Muscle of leg (tissue), 11 donors: ENCODE data around the gene TBC1D22A. TPM values are rescaled to one million over a fixed set of nuclear protein-coding genes. Genes with fewer than 3 reads are reported as not detected.

ENCODE experiments used
- DNase-seq: peaks from one replicate; pipeline ENCODE4 v3.0.0; 2013
- H3K27ac ChIP-seq: one replicate; pipeline ENCODE4 v1.5.1; 2013; ENCODE audit warnings: mild to moderate bottlenecking, low read length, control low read depth
- H3K27me3 ChIP-seq: one replicate; pipeline ENCODE4 v1.6.1; 2013; ENCODE audit warnings: low read length; ENCODE audit not compliant: control insufficient read depth, insufficient read depth
- H3K36me3 ChIP-seq: one replicate; pipeline ENCODE4 v1.6.1; 2013; ENCODE audit warnings: low read length; ENCODE audit not compliant: control insufficient read depth, insufficient read depth
- H3K4me1 ChIP-seq: one replicate; pipeline ENCODE4 v1.6.1; 2013; ENCODE audit warnings: low read length; ENCODE audit not compliant: control insufficient read depth, insufficient read depth
- H3K4me3 ChIP-seq: one replicate; pipeline ENCODE4 v1.5.1; 2013; ENCODE audit warnings: low read length, control low read depth
- H3K9me3 ChIP-seq: replicated peaks from 2 replicates; pipeline ENCODE4 v1.6.1; 2013; ENCODE audit warnings: low read depth, low read length; ENCODE audit not compliant: control insufficient read depth
- WGBS: methylation state at CpG from one replicate; pipeline ENCODE4 v1.1.5; 2013; ENCODE audit warnings: missing lambda C conversion rate; ENCODE audit not compliant: insufficient coverage; 5-methylcytosine and 5-hydroxymethylcytosine counted together
- polyA plus RNA-seq, 8 donors: library from polyadenylated mRNA; unstranded; fragments of 120-200 nt; gene quantifications; one replicate each; pipeline versions ENCODE4 v1.2.1 to v1.2.3, GENCODE V29; 2013; ENCODE audit warnings: inconsistent platforms in 1 of 8, low replicate concordance in 1 of 8; ENCODE audit not compliant: insufficient read length in 8 of 8, insufficient read depth in 1 of 8
- total RNA-seq: library from RNA; stranded (reverse); fragments of 120-200 nt; gene quantifications from one replicate; pipeline ENCODE4 v1.2.4, GENCODE V29; 2013

TBC1D22A gene
- total and polyA plus RNA-seq, 9 donors = 8.0 to 16.9 (median 15.6) TPM

GRCh38 chr22:46761539-46762237 is 762 bp upstream of the TBC1D22A start:
- no peak for DNase-seq
- Histone ChIP-seq H3K9me3 (no peaks in the 10 kb centered on the region), H3K4me1 (peaks cover 25% of the 10 kb centered on the region), H3K27ac (peak overlapping the region; percentile 93), H3K4me3 (peak overlapping the region; percentile 99), H3K36me3 (peaks cover under 1% of the 10 kb centered on the region), H3K27me3 (no peaks in the 10 kb centered on the region)
- WGBS = 2% methylated on average over 13 of the region's 17 CpGs

- Histone ChIP-seq H3K4me1 (peaks cover 38% of the 10 kb centered on the region), H3K27me3 (no peaks in the 10 kb centered on the region), H3K4me3 (peak overlapping the region; percentile 99), H3K9me3 (no peaks in the 10 kb centered on the region), H3K36me3 (peaks cover 3% of the 10 kb centered on the region), H3K27ac (peak overlapping the region; percentile 93)
- 7% methylated on average over 8 of the region's 13 CpGs for WGBS
- DNase-seq = peak; percentile 74
Measured at GRCh38 chr22:46763051-46763705, 728 bp downstream of the TBC1D22A start.

- WGBS = 82% methylated on average over 6 of the region's 6 CpGs
- Histone ChIP-seq H3K9me3 (no peaks in the 10 kb centered on the region), H3K4me3 (no peak overlapping the region), H3K4me1 (peaks cover 42% of the 10 kb centered on the region), H3K36me3 (peaks cover 3% of the 10 kb centered on the region), H3K27ac (no peak overlapping the region), H3K27me3 (no peaks in the 10 kb centered on the region)
- DNase-seq = no peak
Measured at GRCh38 chr22:46764140-46764680, 1.8 kb downstream of the TBC1D22A start.

GRCh38 chr22:46764779-46765485 is 2.5 kb downstream of the TBC1D22A start:
- Histone ChIP-seq H3K27me3 (no peaks in the 10 kb centered on the region), H3K27ac (no peak overlapping the region), H3K36me3 (peaks cover 3% of the 10 kb centered on the region), H3K4me1 (peaks cover 50% of the 10 kb centered on the region), H3K9me3 (no peaks in the 10 kb centered on the region), H3K4me3 (no peak overlapping the region)
- DNase-seq = no peak
- 81% methylated on average over 4 of the region's 6 CpGs for WGBS

- H3K4me1 ChIP-seq = peaks cover 53% of the 10 kb centered on the region
Measured at GRCh38 chr22:46766611-46767010, 4.2 kb downstream of the TBC1D22A start.

GRCh38 chr22:46767249-46767985 is 5.0 kb downstream of the TBC1D22A start:
- no peak for DNase-seq
- no peaks in the 10 kb centered on the region for H3K27me3 ChIP-seq
- peak overlapping the region; percentile 88 for H3K27ac ChIP-seq
- 91% methylated on average over 7 of the region's 11 CpGs for WGBS
- no peaks in the 10 kb centered on the region for H3K9me3 ChIP-seq
- H3K4me1 ChIP-seq = peaks cover 49% of the 10 kb centered on the region
- H3K36me3 ChIP-seq = peaks cover 3% of the 10 kb centered on the region
- H3K4me3 ChIP-seq = no peak overlapping the region

More at GRCh38 chr22:46766611-46767010, 4.2 kb downstream of the TBC1D22A start:
- Histone ChIP-seq H3K36me3 (peaks cover 3% of the 10 kb centered on the region), H3K27me3 (no peaks in the 10 kb centered on the region), H3K9me3 (no peaks in the 10 kb centered on the region), H3K4me3 (no peak overlapping the region), H3K27ac (peak overlapping the region; percentile 88)
- no peak for DNase-seq
- WGBS = 90% methylated on average over 6 of the region's 8 CpGs

GRCh38 chr22:46769191-46769675 is 6.8 kb downstream of the TBC1D22A start:
- Histone ChIP-seq H3K4me3 (no peak overlapping the region), H3K27me3 (no peaks in the 10 kb centered on the region), H3K9me3 (no peaks in the 10 kb centered on the region), H3K4me1 (peaks cover 53% of the 10 kb centered on the region), H3K27ac (peak overlapping the region; percentile 87), H3K36me3 (peaks cover 5% of the 10 kb centered on the region)
- WGBS = 74% methylated on average over 17 of the region's 17 CpGs
- DNase-seq = peak; percentile 74

- peaks cover 58% of the 10 kb centered on the region for H3K4me1 ChIP-seq
- H3K9me3 ChIP-seq = no peaks in the 10 kb centered on the region
- H3K27me3 ChIP-seq = no peaks in the 10 kb centered on the region
- no peak for DNase-seq
- H3K27ac ChIP-seq = peak overlapping the region; percentile 87
- H3K4me3 ChIP-seq = no peak overlapping the region
- peaks cover 5% of the 10 kb centered on the region for H3K36me3 ChIP-seq
- 83% methylated on average over 4 of the region's 6 CpGs for WGBS
Measured at GRCh38 chr22:46769706-46770105, 7.3 kb downstream of the TBC1D22A start.

GRCh38 chr22:46770151-46770641 is 7.7 kb downstream of the TBC1D22A start:
- Histone ChIP-seq H3K36me3 (peaks cover 5% of the 10 kb centered on the region), H3K4me1 (peaks cover 63% of the 10 kb centered on the region), H3K4me3 (no peak overlapping the region), H3K27ac (peak overlapping the region; percentile 87), H3K27me3 (no peaks in the 10 kb centered on the region), H3K9me3 (no peaks in the 10 kb centered on the region)
- DNase-seq = peak; percentile 63
- WGBS = 77% methylated on average over 14 of the region's 14 CpGs
